ENCODE measurements around the gene MOCS1. TPM values are rescaled to one million over a fixed set of nuclear protein-coding genes. Genes with fewer than 3 reads are reported as not detected.

Gene MOCS1
- total and polyA plus RNA-seq, 3 experiments from 2014 or later = 0.53 to 0.78 (median 0.77) TPM

- ChIA-PET POLR2A (no interaction called here), CTCF (no interaction called here)
- DNase-seq = no peak
- Mint-ChIP-seq H3K27me3 (no peaks in the 10 kb centered on the region), H3K27ac (no peak overlapping the region), H3K4me1 (no peaks in the 10 kb centered on the region), H3K36me3 (no peaks in the 10 kb centered on the region), H3K9me3 (no peaks in the 10 kb centered on the region), H3K4me3 (no peak overlapping the region)
- Histone ChIP-seq H3K36me3 (ENCODE audit: insufficient read depth, low read length) (no peaks in the 10 kb centered on the region), H3K27me3 (ENCODE audit: insufficient read depth, low read length, poor library complexity, severe bottlenecking) (no peaks in the 10 kb centered on the region), H3K9me3 (ENCODE audit: low read length) (no peaks in the 10 kb centered on the region), H3K27ac (ENCODE audit: low read depth, low read length) (no peak overlapping the region), H3K4me1 (ENCODE audit: insufficient read depth, low read length) (no peaks in the 10 kb centered on the region), H3K4me3 (ENCODE audit: low read length) (no peak overlapping the region)
Measured at GRCh38 chr6:39909701-39910100, 24.6 kb downstream of the MOCS1 start.

- no peaks in the 10 kb centered on the region for H3K27me3 ChIP-seq (ENCODE audit: insufficient read depth, low read length, poor library complexity, severe bottlenecking)
- no peaks in the 10 kb centered on the region for H3K36me3 ChIP-seq (ENCODE audit: insufficient read depth, low read length)
- no peaks in the 10 kb centered on the region for H3K9me3 ChIP-seq (ENCODE audit: low read length)
- H3K36me3 Mint-ChIP-seq = no peaks in the 10 kb centered on the region
- no peaks in the 10 kb centered on the region for H3K4me1 Mint-ChIP-seq
- no peak overlapping the region for H3K27ac ChIP-seq (ENCODE audit: low read depth, low read length)
- H3K9me3 Mint-ChIP-seq = no peaks in the 10 kb centered on the region
- no peaks in the 10 kb centered on the region for H3K4me1 ChIP-seq (ENCODE audit: insufficient read depth, low read length)
- no peaks in the 10 kb centered on the region for H3K27me3 Mint-ChIP-seq
- no peak overlapping the region for H3K4me3 ChIP-seq (ENCODE audit: low read length)
- CTCF ChIA-PET = no interaction called here
- H3K27ac Mint-ChIP-seq = no peak overlapping the region
- no peak overlapping the region for H3K4me3 Mint-ChIP-seq
- no peak for DNase-seq
- POLR2A ChIA-PET = no interaction called here
Measured at GRCh38 chr6:39908838-39909583, 25.3 kb downstream of the MOCS1 start.

GRCh38 chr6:39907871-39908575 is 26.2 kb downstream of the MOCS1 start:
- Histone ChIP-seq H3K9me3 (ENCODE audit: low read length) (no peaks in the 10 kb centered on the region), H3K27me3 (ENCODE audit: insufficient read depth, low read length, poor library complexity, severe bottlenecking) (no peaks in the 10 kb centered on the region), H3K4me1 (ENCODE audit: insufficient read depth, low read length) (no peaks in the 10 kb centered on the region), H3K4me3 (ENCODE audit: low read length) (no peak overlapping the region), H3K27ac (ENCODE audit: low read depth, low read length) (no peak overlapping the region), H3K36me3 (ENCODE audit: insufficient read depth, low read length) (no peaks in the 10 kb centered on the region)
- Mint-ChIP-seq H3K36me3 (no peaks in the 10 kb centered on the region), H3K4me1 (no peaks in the 10 kb centered on the region), H3K9me3 (no peaks in the 10 kb centered on the region), H3K27ac (no peak overlapping the region), H3K27me3 (peaks cover 0 to 4% of the 10 kb centered on the region in 2 donors), H3K4me3 (no peak overlapping the region)
- CTCF ChIA-PET = no interaction called here
- POLR2A ChIA-PET = no interaction called here
- DNase-seq = no peak

GRCh38 chr6:39906318-39906761 is 27.9 kb downstream of the MOCS1 start:
- POLR2A ChIA-PET = no interaction called here
- no peak overlapping the region for H3K4me3 ChIP-seq (ENCODE audit: low read length)
- CTCF ChIA-PET = no interaction called here
- Mint-ChIP-seq H3K9me3 (no peaks in the 10 kb centered on the region), H3K4me1 (no peaks in the 10 kb centered on the region), H3K36me3 (no peaks in the 10 kb centered on the region), H3K4me3 (no peak overlapping the region), H3K27me3 (peaks cover 0 to 7% of the 10 kb centered on the region in 2 donors), H3K27ac (no peak overlapping the region)
- DNase-seq = no peak
- H3K36me3 ChIP-seq (ENCODE audit: insufficient read depth, low read length) = no peaks in the 10 kb centered on the region
- H3K27ac ChIP-seq (ENCODE audit: low read depth, low read length) = no peak overlapping the region
- H3K4me1 ChIP-seq (ENCODE audit: insufficient read depth, low read length) = no peaks in the 10 kb centered on the region
- no peaks in the 10 kb centered on the region for H3K9me3 ChIP-seq (ENCODE audit: low read length)
- H3K27me3 ChIP-seq (ENCODE audit: insufficient read depth, low read length, poor library complexity, severe bottlenecking) = no peaks in the 10 kb centered on the region

GRCh38 chr6:39905640-39905975 is 28.7 kb downstream of the MOCS1 start:
- H3K4me3 Mint-ChIP-seq = no peak overlapping the region
- POLR2A ChIA-PET = no interaction called here
- CTCF ChIA-PET = no interaction called here
- H3K27ac ChIP-seq (ENCODE audit: low read depth, low read length) = no peak overlapping the region
- H3K4me3 ChIP-seq (ENCODE audit: low read length) = no peak overlapping the region
- no peaks in the 10 kb centered on the region for H3K36me3 Mint-ChIP-seq
- H3K27me3 ChIP-seq (ENCODE audit: insufficient read depth, low read length, poor library complexity, severe bottlenecking) = no peaks in the 10 kb centered on the region
- H3K9me3 Mint-ChIP-seq = no peaks in the 10 kb centered on the region
- H3K9me3 ChIP-seq (ENCODE audit: low read length) = no peaks in the 10 kb centered on the region
- no peak overlapping the region for H3K27ac Mint-ChIP-seq
- H3K36me3 ChIP-seq (ENCODE audit: insufficient read depth, low read length) = no peaks in the 10 kb centered on the region
- H3K4me1 Mint-ChIP-seq = no peaks in the 10 kb centered on the region
- DNase-seq = no peak
- no peaks in the 10 kb centered on the region for H3K4me1 ChIP-seq (ENCODE audit: insufficient read depth, low read length)
- H3K27me3 Mint-ChIP-seq = peaks cover 0 to 7% of the 10 kb centered on the region in 2 donors

- Histone ChIP-seq H3K9me3 (ENCODE audit: low read length) (no peaks in the 10 kb centered on the region), H3K27ac (ENCODE audit: low read depth, low read length) (no peak overlapping the region), H3K4me3 (ENCODE audit: low read length) (no peak overlapping the region), H3K4me1 (ENCODE audit: insufficient read depth, low read length) (no peaks in the 10 kb centered on the region), H3K27me3 (ENCODE audit: insufficient read depth, low read length, poor library complexity, severe bottlenecking) (no peaks in the 10 kb centered on the region), H3K36me3 (ENCODE audit: insufficient read depth, low read length) (no peaks in the 10 kb centered on the region)
- H3K27ac Mint-ChIP-seq = no peak overlapping the region
- no peak overlapping the region for H3K4me3 Mint-ChIP-seq
- no peak for DNase-seq
- no peaks in the 10 kb centered on the region for H3K9me3 Mint-ChIP-seq
- peaks cover 0 to 7% of the 10 kb centered on the region in 2 donors for H3K27me3 Mint-ChIP-seq
- no peaks in the 10 kb centered on the region for H3K36me3 Mint-ChIP-seq
- CTCF ChIA-PET = interaction anchor here (1.3 kb wide), 1 partner anchor 15 kb away, joined by 3 read pairs; no protein-coding TSS in a partner anchor
- H3K4me1 Mint-ChIP-seq = no peaks in the 10 kb centered on the region
- POLR2A ChIA-PET = no interaction called here
Measured at GRCh38 chr6:39904946-39905639, 29.2 kb downstream of the MOCS1 start.

GRCh38 chr6:39903656-39904055 is 30.6 kb downstream of the MOCS1 start:
- H3K27ac ChIP-seq (ENCODE audit: low read depth, low read length) = no peak overlapping the region
- no peak overlapping the region for H3K4me3 Mint-ChIP-seq
- H3K9me3 ChIP-seq (ENCODE audit: low read length) = no peaks in the 10 kb centered on the region
- no peak overlapping the region for H3K27ac Mint-ChIP-seq
- no peaks in the 10 kb centered on the region for H3K27me3 ChIP-seq (ENCODE audit: insufficient read depth, low read length, poor library complexity, severe bottlenecking)
- POLR2A ChIA-PET = no interaction called here
- no peaks in the 10 kb centered on the region for H3K4me1 ChIP-seq (ENCODE audit: insufficient read depth, low read length)
- H3K9me3 Mint-ChIP-seq = no peaks in the 10 kb centered on the region
- no peaks in the 10 kb centered on the region for H3K4me1 Mint-ChIP-seq
- no peaks in the 10 kb centered on the region for H3K36me3 ChIP-seq (ENCODE audit: insufficient read depth, low read length)
- H3K27me3 Mint-ChIP-seq = peaks cover 3 to 7% of the 10 kb centered on the region in 2 donors
- H3K4me3 ChIP-seq (ENCODE audit: low read length) = no peak overlapping the region
- CTCF ChIA-PET = interaction anchor here (1.3 kb wide), 1 partner anchor 16 kb away, joined by 3 read pairs; no protein-coding TSS in a partner anchor
- H3K36me3 Mint-ChIP-seq = no peaks in the 10 kb centered on the region
- no peak for DNase-seq

GRCh38 chr6:39902786-39903465 is 31.3 kb downstream of the MOCS1 start:
- no peak overlapping the region for H3K27ac Mint-ChIP-seq
- Histone ChIP-seq H3K4me3 (ENCODE audit: low read length) (no peak overlapping the region), H3K9me3 (ENCODE audit: low read length) (no peaks in the 10 kb centered on the region), H3K27me3 (ENCODE audit: insufficient read depth, low read length, poor library complexity, severe bottlenecking) (no peaks in the 10 kb centered on the region), H3K27ac (ENCODE audit: low read depth, low read length) (no peak overlapping the region), H3K4me1 (ENCODE audit: insufficient read depth, low read length) (no peaks in the 10 kb centered on the region), H3K36me3 (ENCODE audit: insufficient read depth, low read length) (no peaks in the 10 kb centered on the region)
- CTCF ChIA-PET = no interaction called here
- H3K4me3 Mint-ChIP-seq = no peak overlapping the region
- no peaks in the 10 kb centered on the region for H3K9me3 Mint-ChIP-seq
- no peaks in the 10 kb centered on the region for H3K36me3 Mint-ChIP-seq
- peaks cover 3 to 7% of the 10 kb centered on the region in 2 donors for H3K27me3 Mint-ChIP-seq
- POLR2A ChIA-PET = no interaction called here
- DNase-seq = no peak
- H3K4me1 Mint-ChIP-seq = no peaks in the 10 kb centered on the region

Measured in CD8-positive, alpha-beta memory T cell (primary cell).